ENCODE data around the gene NUP133. TPM values are rescaled to one million over a fixed set of nuclear protein-coding genes. Genes with fewer than 3 reads are reported as not detected.

Gene NUP133
- total and polyA plus RNA-seq, 2 of the 4 experiments (the other 2 are of a cell fraction): 13.4 to 30.5 TPM

GRCh38 chr1:229538945-229539344 lies 30.8 kb upstream of the NUP133 start:
- Histone ChIP-seq H4K91ac (ENCODE audit: insufficient read depth, low read depth, low read length) (no peak overlapping the region), H3K36me3 (ENCODE audit: control insufficient read depth, insufficient read depth, low read length) (peaks cover 22% of the 10 kb centered on the region), H2BK120ac (ENCODE audit: low read depth, low read length) (no peak overlapping the region), H3K27me3 (ENCODE audit: control insufficient read depth, insufficient read depth, low read length) (no peaks in the 10 kb centered on the region), H2AK9ac (replicated peaks; ENCODE audit: low read depth, low read length, poor library complexity) (no peak overlapping the region), H3K79me1 (ENCODE audit: low read depth in 1 of 2, low read length in 2 of 2) (peaks cover 6% of the 10 kb centered on the region in 2 experiments; a peak in 2 of 4 replicates), H3K4me3 (ENCODE audit: insufficient read depth, low read depth, low read length) (no peak overlapping the region), H3K56ac (ENCODE audit: extremely low read depth, insufficient read depth, low read length) (no peak overlapping the region), H3K27ac (ENCODE audit: insufficient read depth, low read length) (no peak overlapping the region), H2BK5ac (ENCODE audit: low read depth, low read length, poor library complexity, severe bottlenecking) (no peak overlapping the region), H4K5ac (ENCODE audit: low read depth, low read length) (no peak overlapping the region), H2BK20ac (ENCODE audit: low read depth, low read length) (no peak overlapping the region), H3K4ac (ENCODE audit: low read depth, low read length) (no peak overlapping the region), H3K4me2 (ENCODE audit: low read depth, low read length) (no peak overlapping the region), H3K18ac (ENCODE audit: low read depth, low read length) (no peak overlapping the region), H3K14ac (replicated peaks; ENCODE audit: low read depth, low read length) (no peak overlapping the region), H3K4me1 (ENCODE audit: control insufficient read depth, insufficient read depth, low read length) (no peaks in the 10 kb centered on the region), H2AFZ (replicated peaks; ENCODE audit: low read length, poor library complexity) (no peak overlapping the region), H4K8ac (ENCODE audit: low read depth in 2 of 2, low read length in 2 of 2) (no peak overlapping the region), H3K9me3 (ENCODE audit: control insufficient read depth, insufficient read depth, low read length) (no peaks in the 10 kb centered on the region), H2AK5ac (ENCODE audit: low read depth, low read length) (no peak overlapping the region), H2BK15ac (ENCODE audit: low read depth, low read length) (no peak overlapping the region), H3K9me1 (ENCODE audit: insufficient read depth, low read length) (no peaks in the 10 kb centered on the region; the same call in 1 of the 2 replicates), H3K23ac (ENCODE audit: low read depth, low read length) (no peak overlapping the region), H4K20me1 (ENCODE audit: insufficient read depth, low read length) (no peaks in the 10 kb centered on the region), H3K9ac (ENCODE audit: low read depth, low read length) (no peak overlapping the region)
- WGBS, 2 experiments (ENCODE audit: extremely low coverage in 2 of 2, insufficient read length in 1 of 2): no CpG with 5 or more reads among the region's 5 CpGs
- POLR2A ChIA-PET (ENCODE audit: unreplicated experiment): no interaction called here
- dilution Hi-C loops (cut with HindIII; ENCODE audit: low sequenced_read_pairs, unreplicated experiment): no loop called here
- BruUV-seq (replicated peaks): no TSS peak
- ATAC-seq (ENCODE audit: low read depth): no peak
- CTCF ChIA-PET: no interaction called here
- no peak for DNase-seq
- intact Hi-C loops (cut with micrococcal nuclease): no loop called here
- TF ChIP-seq SMC3 (IDR thresholded peaks at IDR 0.05; ENCODE audit: low read depth, low read length): no peak
- TF ChIP-seq ELK1 (IDR thresholded peaks at IDR 0.05; ENCODE audit: borderline replicate concordance, low read depth, low read length): no peak
- no peak for TF ChIP-seq FOS (IDR thresholded peaks at IDR 0.05; ENCODE audit: low read depth, low read length)
- no peak for TF ChIP-seq USF2 (IDR thresholded peaks at IDR 0.05; ENCODE audit: low read depth, low read length)
- no peak for TF ChIP-seq RCOR1 (IDR thresholded peaks at IDR 0.05; ENCODE audit: insufficient replicate concordance, low read length)
- no peak for TF ChIP-seq RAD21 (IDR thresholded peaks at IDR 0.05; ENCODE audit: low read length)
- no peak for TF ChIP-seq POLR2A (IDR thresholded peaks at IDR 0.05; ENCODE audit: low read depth, low read length)
- no peak for TF ChIP-seq MXI1 (IDR thresholded peaks at IDR 0.05; ENCODE audit: borderline replicate concordance, low read depth, low read length)
- TF ChIP-seq CHD1 (IDR thresholded peaks at IDR 0.05; ENCODE audit: low read depth, low read length): no peak
- TF ChIP-seq NFE2L2 (IDR thresholded peaks at IDR 0.05; ENCODE audit: low read depth, low read length): no peak
- in situ Hi-C loops (cut with MboI; ENCODE audit: low sequenced_read_pairs): no loop called here
